NCI-H1048 (cell line): ENCODE data around the gene RFX3.

Source experiments
- DNase-seq: peaks from one replicate; lab custom pipeline; 2025; lab: John Stamatoyannopoulos, UW

Gene RFX3

GRCh38 chr9:3271581-3271980, 254.2 kb downstream of the RFX3 start:
- no peak for DNase-seq

- no peak for DNase-seq
These were observed 254.6 kb downstream of the RFX3 start for GRCh38 chr9:3271157-3271556.

- no peak for DNase-seq
These were observed 257.6 kb downstream of the RFX3 start for GRCh38 chr9:3268223-3268622.

- no peak for DNase-seq
These were observed 262.1 kb downstream of the RFX3 start for GRCh38 chr9:3263698-3264097.

- no peak for DNase-seq
These were observed 262.8 kb downstream of the RFX3 start for GRCh38 chr9:3262826-3263529.

GRCh38 chr9:3261484-3261883, 264.3 kb downstream of the RFX3 start:
- DNase-seq: no peak

- DNase-seq: no peak
These were observed 269.1 kb downstream of the RFX3 start for GRCh38 chr9:3256571-3257330.

- no peak for DNase-seq
These were observed 274.5 kb downstream of the RFX3 start for GRCh38 chr9:3251309-3251708.

- no peak for DNase-seq
These were observed 275.1 kb downstream of the RFX3 start for GRCh38 chr9:3250741-3251140.

- DNase-seq: no peak
These were observed 278.6 kb downstream of the RFX3 start for GRCh38 chr9:3247211-3247610.

GRCh38 chr9:3246241-3246640, 279.6 kb downstream of the RFX3 start:
- DNase-seq: no peak

GRCh38 chr9:3244963-3245653, 280.7 kb downstream of the RFX3 start:
- no peak for DNase-seq

GRCh38 chr9:3243683-3244082, 282.1 kb downstream of the RFX3 start:
- no peak for DNase-seq

- no peak for DNase-seq
These were observed 284.5 kb downstream of the RFX3 start for GRCh38 chr9:3241290-3241689.

- DNase-seq: no peak
These were observed 285.0 kb downstream of the RFX3 start for GRCh38 chr9:3240656-3241268.

- no peak for DNase-seq
These were observed 286.6 kb downstream of the RFX3 start for GRCh38 chr9:3239240-3239639.

GRCh38 chr9:3238236-3238635, 287.6 kb downstream of the RFX3 start:
- DNase-seq: no peak

- DNase-seq: no peak
These were observed 288.7 kb downstream of the RFX3 start for GRCh38 chr9:3237121-3237520.

- no peak for DNase-seq
These were observed 290.3 kb downstream of the RFX3 start for GRCh38 chr9:3235497-3235896.

- DNase-seq: no peak
These were observed 300.9 kb downstream of the RFX3 start for GRCh38 chr9:3224931-3225330.

GRCh38 chr9:3215658-3216057, 310.1 kb downstream of the RFX3 start:
- no peak for DNase-seq

- DNase-seq: no peak
These were observed 311.1 kb downstream of the RFX3 start for GRCh38 chr9:3214741-3215140.
